ENCODE results near the gene LRFN5. TPM values are rescaled to one million over a fixed set of nuclear protein-coding genes. Genes with fewer than 3 reads are reported as not detected.
A peak's percentile ranks its signal among the peaks of the same experiment; 100 is the strongest.

Gene LRFN5
- total RNA-seq, 1 donor from 2014 or later: not detected

- H3K27ac Mint-ChIP-seq: no peak overlapping the region
- H3K4me1 Mint-ChIP-seq (ENCODE audit: low read depth): no peaks in the 10 kb centered on the region
- H3K9me3 Mint-ChIP-seq: no peaks in the 10 kb centered on the region
- H3K27me3 Mint-ChIP-seq (ENCODE audit: insufficient read depth): peaks cover 73% of the 10 kb centered on the region
- peak overlapping the region; percentile 42 for H3K4me3 Mint-ChIP-seq
- no peak for DNase-seq (ENCODE audit: low spot score)
- no peaks in the 10 kb centered on the region for H3K36me3 Mint-ChIP-seq (ENCODE audit: low read depth)
- intact Hi-C loops (cut with micrococcal nuclease): no loop called here
Observed at GRCh38 chr14:41607966-41608663, 1.4 kb downstream of the LRFN5 start.

GRCh38 chr14:41608681-41609390 lies 2.2 kb downstream of the LRFN5 start:
- no peaks in the 10 kb centered on the region for H3K36me3 Mint-ChIP-seq (ENCODE audit: low read depth)
- H3K4me1 Mint-ChIP-seq (ENCODE audit: low read depth): no peaks in the 10 kb centered on the region
- peaks cover 69% of the 10 kb centered on the region for H3K27me3 Mint-ChIP-seq (ENCODE audit: insufficient read depth)
- DNase-seq (ENCODE audit: low spot score): no peak
- intact Hi-C loops (cut with micrococcal nuclease): no loop called here
- no peak overlapping the region for H3K27ac Mint-ChIP-seq
- no peaks in the 10 kb centered on the region for H3K9me3 Mint-ChIP-seq
- peak overlapping the region; percentile 15 for H3K4me3 Mint-ChIP-seq

GRCh38 chr14:41609704-41610183 lies 3.1 kb downstream of the LRFN5 start:
- Mint-ChIP-seq H3K4me3 (no peak overlapping the region), H3K36me3 (ENCODE audit: low read depth) (no peaks in the 10 kb centered on the region), H3K4me1 (ENCODE audit: low read depth) (no peaks in the 10 kb centered on the region), H3K27me3 (ENCODE audit: insufficient read depth) (peaks cover 60% of the 10 kb centered on the region), H3K9me3 (no peaks in the 10 kb centered on the region), H3K27ac (no peak overlapping the region)
- DNase-seq (ENCODE audit: low spot score): no peak
- intact Hi-C loops (cut with micrococcal nuclease): no loop called here

GRCh38 chr14:41615011-41615595 lies 8.4 kb downstream of the LRFN5 start:
- Mint-ChIP-seq H3K4me1 (ENCODE audit: low read depth) (no peaks in the 10 kb centered on the region), H3K27me3 (ENCODE audit: insufficient read depth) (peaks cover 17% of the 10 kb centered on the region), H3K9me3 (no peaks in the 10 kb centered on the region), H3K36me3 (ENCODE audit: low read depth) (no peaks in the 10 kb centered on the region), H3K27ac (no peak overlapping the region), H3K4me3 (no peak overlapping the region)
- DNase-seq (ENCODE audit: low spot score): no peak
- intact Hi-C loops (cut with micrococcal nuclease): no loop called here

GRCh38 chr14:41623736-41624135 lies 17.1 kb downstream of the LRFN5 start:
- H3K4me1 Mint-ChIP-seq (ENCODE audit: low read depth): no peaks in the 10 kb centered on the region
- H3K27ac Mint-ChIP-seq: no peak overlapping the region
- no peak for DNase-seq (ENCODE audit: low spot score)
- H3K36me3 Mint-ChIP-seq (ENCODE audit: low read depth): no peaks in the 10 kb centered on the region
- no peaks in the 10 kb centered on the region for H3K9me3 Mint-ChIP-seq
- intact Hi-C loops (cut with micrococcal nuclease): no loop called here
- peaks cover 2% of the 10 kb centered on the region for H3K27me3 Mint-ChIP-seq (ENCODE audit: insufficient read depth)
- H3K4me3 Mint-ChIP-seq: no peak overlapping the region

GRCh38 chr14:41629876-41630275 lies 23.2 kb downstream of the LRFN5 start:
- Mint-ChIP-seq H3K9me3 (no peaks in the 10 kb centered on the region), H3K27ac (no peak overlapping the region), H3K4me3 (no peak overlapping the region), H3K36me3 (ENCODE audit: low read depth) (no peaks in the 10 kb centered on the region), H3K4me1 (ENCODE audit: low read depth) (no peaks in the 10 kb centered on the region), H3K27me3 (ENCODE audit: insufficient read depth) (no peaks in the 10 kb centered on the region)
- DNase-seq (ENCODE audit: low spot score): no peak
- intact Hi-C loops (cut with micrococcal nuclease): no loop called here

- Mint-ChIP-seq H3K9me3 (no peaks in the 10 kb centered on the region), H3K36me3 (ENCODE audit: low read depth) (no peaks in the 10 kb centered on the region), H3K27me3 (ENCODE audit: insufficient read depth) (no peaks in the 10 kb centered on the region), H3K4me3 (no peak overlapping the region), H3K27ac (no peak overlapping the region), H3K4me1 (ENCODE audit: low read depth) (no peaks in the 10 kb centered on the region)
- no peak for DNase-seq (ENCODE audit: low spot score)
- intact Hi-C loops (cut with micrococcal nuclease): no loop called here
Observed at GRCh38 chr14:41634286-41634685, 27.6 kb downstream of the LRFN5 start.

- Mint-ChIP-seq H3K27me3 (ENCODE audit: insufficient read depth) (no peaks in the 10 kb centered on the region), H3K9me3 (no peaks in the 10 kb centered on the region), H3K36me3 (ENCODE audit: low read depth) (no peaks in the 10 kb centered on the region), H3K4me3 (no peak overlapping the region), H3K4me1 (ENCODE audit: low read depth) (no peaks in the 10 kb centered on the region), H3K27ac (no peak overlapping the region)
- intact Hi-C loops (cut with micrococcal nuclease): no loop called here
- DNase-seq (ENCODE audit: low spot score): no peak
Observed at GRCh38 chr14:41636492-41637392, 30.1 kb downstream of the LRFN5 start.

- no peaks in the 10 kb centered on the region for H3K9me3 Mint-ChIP-seq
- no peak for DNase-seq (ENCODE audit: low spot score)
- no peaks in the 10 kb centered on the region for H3K27me3 Mint-ChIP-seq (ENCODE audit: insufficient read depth)
- intact Hi-C loops (cut with micrococcal nuclease): no loop called here
- no peak overlapping the region for H3K4me3 Mint-ChIP-seq
- H3K36me3 Mint-ChIP-seq (ENCODE audit: low read depth): no peaks in the 10 kb centered on the region
- H3K4me1 Mint-ChIP-seq (ENCODE audit: low read depth): no peaks in the 10 kb centered on the region
- H3K27ac Mint-ChIP-seq: no peak overlapping the region
Observed at GRCh38 chr14:41641690-41642089, 35.0 kb downstream of the LRFN5 start.

GRCh38 chr14:41642367-41642766 lies 35.7 kb downstream of the LRFN5 start:
- H3K9me3 Mint-ChIP-seq: no peaks in the 10 kb centered on the region
- H3K27me3 Mint-ChIP-seq (ENCODE audit: insufficient read depth): no peaks in the 10 kb centered on the region

GRCh38 chr14:41642789-41643188 lies 36.1 kb downstream of the LRFN5 start:
- DNase-seq (ENCODE audit: low spot score): no peak
- intact Hi-C loops (cut with micrococcal nuclease): no loop called here
- no peak overlapping the region for H3K4me3 Mint-ChIP-seq
- H3K4me1 Mint-ChIP-seq (ENCODE audit: low read depth): no peaks in the 10 kb centered on the region
- no peak overlapping the region for H3K27ac Mint-ChIP-seq
- no peaks in the 10 kb centered on the region for H3K9me3 Mint-ChIP-seq
- no peaks in the 10 kb centered on the region for H3K36me3 Mint-ChIP-seq (ENCODE audit: low read depth)
- H3K27me3 Mint-ChIP-seq (ENCODE audit: insufficient read depth): no peaks in the 10 kb centered on the region

More at GRCh38 chr14:41642367-41642766, 35.7 kb downstream of the LRFN5 start:
- Mint-ChIP-seq H3K27ac (no peak overlapping the region), H3K4me3 (no peak overlapping the region), H3K4me1 (ENCODE audit: low read depth) (no peaks in the 10 kb centered on the region), H3K36me3 (ENCODE audit: low read depth) (no peaks in the 10 kb centered on the region)
- no peak for DNase-seq (ENCODE audit: low spot score)
- intact Hi-C loops (cut with micrococcal nuclease): no loop called here

GRCh38 chr14:41644606-41645005 lies 37.9 kb downstream of the LRFN5 start:
- DNase-seq (ENCODE audit: low spot score): no peak
- Mint-ChIP-seq H3K27me3 (ENCODE audit: insufficient read depth) (no peaks in the 10 kb centered on the region), H3K9me3 (no peaks in the 10 kb centered on the region), H3K4me1 (ENCODE audit: low read depth) (no peaks in the 10 kb centered on the region), H3K36me3 (ENCODE audit: low read depth) (no peaks in the 10 kb centered on the region), H3K4me3 (no peak overlapping the region), H3K27ac (no peak overlapping the region)
- intact Hi-C loops (cut with micrococcal nuclease): no loop called here

Data from activated T-helper 1 cell treated with anti-CD3 and anti-CD28 coated beads, Interleukin-12 subunit alpha, Interleukin-12 subunit beta, Interleukin-2, Interleukin-4 antibody, amounts not matched to agents 30 ng/mL and 10 ng/mL and 1 ng/mL, durations not matched to agents 14 hours and 24 hours and 36 hours (primary cell).